Mesenchymal stem cell (in vitro differentiated cells and primary cell): ENCODE results near the gene ARL17B.
"Not testable (repeated sequence)": the region's sequence is repeated elsewhere in the genome, so short reads cannot be mapped to it uniquely, and the experiment has no call there.

Experiments
- DNase-seq: peaks from one replicate; pipeline ENCODE4 v3.0.0-alpha.2; 2013
- H2AFZ ChIP-seq: one replicate; pipeline ENCODE4 v1.6.1; 2013; ENCODE audit warnings: low read depth, mild to moderate bottlenecking, control low read depth, inconsistent platforms, low read length, moderate library complexity
- H2AK5ac ChIP-seq: 2 replicates; pipeline ENCODE4 v1.6.1; 2013; ENCODE audit warnings: low read length, moderate library complexity, mild to moderate bottlenecking, inconsistent platforms; ENCODE audit not compliant: severe bottlenecking
- H2BK120ac ChIP-seq: one replicate; pipeline ENCODE4 v1.6.1; 2013; ENCODE audit warnings: low read depth, mild to moderate bottlenecking, inconsistent platforms, low read length, moderate library complexity
- H2BK12ac ChIP-seq, 2 experiments: one replicate each; pipeline ENCODE4 v1.6.1; 2013; ENCODE audit warnings: inconsistent platforms in 2 of 2, low read length in 2 of 2, mild to moderate bottlenecking in 2 of 2, moderate library complexity in 2 of 2, control low read depth in 1 of 2
- H2BK15ac ChIP-seq: one replicate; pipeline ENCODE4 v1.6.1; 2013; ENCODE audit warnings: mild to moderate bottlenecking, low read depth, inconsistent platforms; ENCODE audit not compliant: poor library complexity, severe bottlenecking
- H2BK5ac ChIP-seq: 2 replicates; pipeline ENCODE4 v1.6.1; 2013; ENCODE audit warnings: low read depth, mild to moderate bottlenecking, low read length, control low read depth, inconsistent platforms; ENCODE audit not compliant: poor library complexity, severe bottlenecking
- H3K14ac ChIP-seq, 2 experiments: one replicate each; pipeline ENCODE4 v1.6.1; 2013; ENCODE audit warnings: inconsistent platforms in 2 of 2, low read length in 2 of 2, control low read depth in 1 of 2, mild to moderate bottlenecking in 1 of 2, moderate library complexity in 1 of 2
- H3K18ac ChIP-seq, 2 experiments: one replicate each; pipeline ENCODE4 v1.6.1; 2013; ENCODE audit warnings: inconsistent platforms in 2 of 2, low read length in 2 of 2, control low read depth in 1 of 2, low read depth in 1 of 2, mild to moderate bottlenecking in 1 of 2
- H3K23ac ChIP-seq, 2 experiments: one replicate each; pipeline ENCODE4 v1.6.1; 2013; ENCODE audit warnings: inconsistent platforms in 2 of 2, low read length in 2 of 2, mild to moderate bottlenecking in 2 of 2, moderate library complexity in 2 of 2, control low read depth in 1 of 2
- H3K27ac ChIP-seq: 2 replicates; pipeline ENCODE4 v1.5.1; 2013; ENCODE audit warnings: mild to moderate bottlenecking, moderate library complexity, low read length, control low read depth, inconsistent platforms; ENCODE audit not compliant: poor library complexity, severe bottlenecking
- H3K27me3 ChIP-seq, 2 experiments: 2 replicates each; pipeline versions ENCODE4 v1.6.1 to v1.7.0; 2013; ENCODE audit warnings: low read length in 2 of 2, mild to moderate bottlenecking in 2 of 2, moderate library complexity in 2 of 2, control low read depth in 1 of 2, inconsistent platforms in 1 of 2; ENCODE audit not compliant: control insufficient read depth in 1 of 2, insufficient read depth in 1 of 2
- H3K36me3 ChIP-seq, 2 experiments: 2 replicates each; pipeline versions ENCODE4 v1.6.1 to v1.7.0; 2013; ENCODE audit warnings: low read length in 2 of 2, control low read depth in 1 of 2, inconsistent platforms in 1 of 2, low read depth in 1 of 2, mild to moderate bottlenecking in 1 of 2; ENCODE audit not compliant: insufficient read depth in 2 of 2, control insufficient read depth in 1 of 2
- H3K4ac ChIP-seq, 2 experiments: one replicate each; pipeline ENCODE4 v1.6.1; 2013; ENCODE audit warnings: inconsistent platforms in 2 of 2, low read length in 2 of 2, mild to moderate bottlenecking in 2 of 2, moderate library complexity in 2 of 2, control low read depth in 1 of 2, low read depth in 1 of 2
- H3K4me1 ChIP-seq: 2 replicates; pipeline ENCODE4 v1.6.1; 2013; ENCODE audit warnings: low read depth, low read length, control low read depth; ENCODE audit not compliant: control insufficient read depth, insufficient read depth
- H3K4me2 ChIP-seq: 2 replicates; pipeline ENCODE4 v1.6.1; 2013; ENCODE audit warnings: low read length, mild to moderate bottlenecking, inconsistent platforms; ENCODE audit not compliant: poor library complexity, severe bottlenecking
- H3K4me3 ChIP-seq, 2 experiments: 2 replicates each; pipeline versions ENCODE4 v1.5.1 to v1.7.0; 2013; ENCODE audit warnings: low read length in 2 of 2, mild to moderate bottlenecking in 2 of 2, control low read depth in 1 of 2, low read depth in 1 of 2; ENCODE audit not compliant: insufficient read depth in 1 of 2
- H3K79me1 ChIP-seq: replicated peaks from 2 replicates; pipeline ENCODE4 v1.6.1; 2013; ENCODE audit warnings: mild to moderate bottlenecking, control low read depth, low read length, inconsistent platforms; ENCODE audit not compliant: poor library complexity, severe bottlenecking
- H3K9ac ChIP-seq: 2 replicates; pipeline ENCODE4 v1.7.0; 2013; ENCODE audit warnings: mild to moderate bottlenecking, low read length, moderate library complexity
- H3K9me3 ChIP-seq: 2 replicates; pipeline ENCODE4 v1.7.0; 2013; ENCODE audit warnings: mild to moderate bottlenecking, low read length; ENCODE audit not compliant: control insufficient read depth
- H4K8ac ChIP-seq: one replicate; pipeline ENCODE4 v1.6.1; 2013; ENCODE audit warnings: inconsistent platforms, mild to moderate bottlenecking, low read length, moderate library complexity
- H4K91ac ChIP-seq: one replicate; pipeline ENCODE4 v1.6.1; 2013; ENCODE audit warnings: mild to moderate bottlenecking, low read length, inconsistent platforms
- WGBS: methylation state at CpG from one replicate; pipeline ENCODE4 v1.1.7; 2013; ENCODE audit warnings: mixed read lengths; 5-methylcytosine and 5-hydroxymethylcytosine counted together

ARL17B gene

DNA sequence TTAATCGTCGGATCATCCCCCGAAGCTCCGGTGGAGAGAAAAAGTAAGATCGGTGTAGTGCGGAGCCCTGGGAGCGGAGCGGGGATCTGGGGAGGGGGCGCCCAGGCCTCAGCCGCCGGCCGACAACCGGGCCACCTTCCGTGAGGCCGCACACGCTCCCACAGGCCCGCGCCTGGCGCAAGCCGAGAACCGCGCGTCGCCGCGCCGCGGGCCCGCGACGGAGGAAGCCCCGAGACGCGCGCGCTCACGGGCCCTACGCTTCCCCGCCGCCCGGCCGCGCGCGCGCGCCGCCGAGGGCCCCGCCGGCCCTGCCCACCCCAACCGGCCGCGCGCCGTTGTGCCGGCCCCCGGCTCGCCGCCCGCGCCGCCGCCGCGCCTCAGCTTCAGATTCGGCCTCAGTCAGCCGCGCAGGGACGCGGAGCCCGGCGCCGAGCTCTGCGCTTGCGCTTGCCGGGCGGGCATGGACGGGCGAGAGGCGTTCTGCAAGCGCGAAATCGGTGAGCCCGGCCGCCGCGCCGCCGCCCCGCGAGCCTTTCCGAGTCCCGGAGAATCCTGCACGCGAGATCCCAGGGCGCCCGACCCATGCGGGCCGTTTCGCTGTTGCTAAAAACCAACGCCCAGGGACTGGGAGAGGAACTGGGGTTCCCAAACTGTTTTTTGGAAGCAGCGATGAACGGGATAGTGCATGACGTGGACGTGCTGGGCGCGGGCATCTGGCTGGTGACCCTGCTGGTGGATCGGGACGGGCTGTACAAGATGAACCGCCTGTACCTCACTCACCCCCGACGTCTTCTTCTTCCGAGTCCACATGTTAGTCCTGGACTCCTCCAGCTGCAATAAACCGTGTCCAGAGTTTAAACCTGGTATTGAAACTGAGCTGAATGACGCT, 94.7 kb downstream of the ARL17B start:
- Histone ChIP-seq H3K9ac (peak overlapping the region; percentile 91), H3K27me3 (peaks cover 12 to 14% of the 10 kb centered on the region in 2 experiments), H2BK15ac (peak overlapping the region; percentile 86), H3K23ac (peak overlapping the region in 1 of 2 experiments; percentile 97), H4K91ac (peak overlapping the region; percentile 76), H2BK5ac (peak overlapping the region; percentile 58), H3K14ac (peak overlapping the region in 1 of 2 experiments; percentile 94), H3K9me3 (no peaks in the 10 kb centered on the region), H3K27ac (peak overlapping the region; percentile 66), H3K18ac (peak overlapping the region; percentile 10 to 95), H2BK12ac (peak overlapping the region; percentile 69 to 95), H2AFZ (peak overlapping the region; percentile 96), H3K4me3 (peak overlapping the region; percentile 76 to 87), H3K4me1 (peaks cover 19% of the 10 kb centered on the region), H3K4ac (peak overlapping the region; percentile 66 to 96), H2AK5ac (no peak overlapping the region), H4K8ac (peak overlapping the region; percentile 79), H2BK120ac (peak overlapping the region; percentile 81), H3K36me3 (no peaks in the 10 kb centered on the region), H3K4me2 (peak overlapping the region; percentile 97), H3K79me1 (no peaks in the 10 kb centered on the region)
- DNase-seq: peak; percentile 93
- under 1% methylated on average over 115 of the region's 116 CpGs for WGBS

DNA sequence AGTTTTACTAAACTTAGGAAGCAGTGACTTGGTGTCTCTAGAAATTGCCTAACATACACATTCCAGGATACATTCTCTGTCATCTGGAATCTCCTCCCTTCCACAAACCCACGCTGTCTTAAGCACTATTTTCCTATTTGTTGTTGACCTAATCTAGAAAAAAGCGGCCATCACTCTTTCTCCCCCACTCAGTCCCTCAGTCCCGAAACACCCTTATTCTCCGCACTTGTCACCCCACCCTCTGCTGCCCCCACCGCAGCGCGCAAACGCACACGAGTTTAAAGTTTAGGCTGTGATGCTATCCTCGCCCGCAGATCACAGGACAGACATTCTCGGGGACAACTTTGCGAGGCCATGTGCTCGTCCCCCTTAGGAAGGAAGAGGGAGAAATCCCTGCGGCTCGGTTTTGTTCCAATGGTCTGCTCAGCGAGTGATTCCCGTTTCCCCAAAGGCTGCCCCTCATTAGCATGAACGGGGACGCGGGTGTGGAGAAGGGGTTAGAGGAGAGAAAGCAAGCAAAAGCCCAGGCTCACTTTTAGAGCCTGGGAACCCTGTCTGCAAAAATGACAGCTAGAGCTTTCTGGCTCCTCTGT, 95.4 kb downstream of the ARL17B start:
- peak overlapping the region; percentile 58 for H2BK5ac ChIP-seq
- peak overlapping the region; percentile 76 to 82 for H3K4me3 ChIP-seq
- H3K27ac ChIP-seq: peak overlapping the region; percentile 66
- 7% methylated on average over 21 of the region's 21 CpGs for WGBS
- peak overlapping the region; percentile 97 for H3K4me2 ChIP-seq
- H2AK5ac ChIP-seq, H3K79me1 ChIP-seq, H3K36me3 ChIP-seq, H2BK120ac ChIP-seq, H3K9me3 ChIP-seq: not testable (repeated sequence)
- peaks cover 12 to 14% of the 10 kb centered on the region in 2 experiments for H3K27me3 ChIP-seq
- peak overlapping the region; percentile 67 for H4K91ac ChIP-seq
- peak overlapping the region; percentile 90 for H3K9ac ChIP-seq
- peaks cover 19% of the 10 kb centered on the region for H3K4me1 ChIP-seq
- peak overlapping the region in 1 of 2 experiments; percentile 59 for H3K23ac ChIP-seq
- peak overlapping the region; percentile 79 for H4K8ac ChIP-seq
- H3K18ac ChIP-seq: peak overlapping the region; percentile 10 to 34
- H2BK12ac ChIP-seq: peak overlapping the region; percentile 7 to 91
- peak overlapping the region; percentile 77 for H2AFZ ChIP-seq
- peak overlapping the region in 1 of 2 experiments; percentile 66 for H3K14ac ChIP-seq
- peak overlapping the region; percentile 1 to 84 for H3K4ac ChIP-seq
- H2BK15ac ChIP-seq: peak overlapping the region; percentile 86
- DNase-seq: peak; percentile 92

DNA sequence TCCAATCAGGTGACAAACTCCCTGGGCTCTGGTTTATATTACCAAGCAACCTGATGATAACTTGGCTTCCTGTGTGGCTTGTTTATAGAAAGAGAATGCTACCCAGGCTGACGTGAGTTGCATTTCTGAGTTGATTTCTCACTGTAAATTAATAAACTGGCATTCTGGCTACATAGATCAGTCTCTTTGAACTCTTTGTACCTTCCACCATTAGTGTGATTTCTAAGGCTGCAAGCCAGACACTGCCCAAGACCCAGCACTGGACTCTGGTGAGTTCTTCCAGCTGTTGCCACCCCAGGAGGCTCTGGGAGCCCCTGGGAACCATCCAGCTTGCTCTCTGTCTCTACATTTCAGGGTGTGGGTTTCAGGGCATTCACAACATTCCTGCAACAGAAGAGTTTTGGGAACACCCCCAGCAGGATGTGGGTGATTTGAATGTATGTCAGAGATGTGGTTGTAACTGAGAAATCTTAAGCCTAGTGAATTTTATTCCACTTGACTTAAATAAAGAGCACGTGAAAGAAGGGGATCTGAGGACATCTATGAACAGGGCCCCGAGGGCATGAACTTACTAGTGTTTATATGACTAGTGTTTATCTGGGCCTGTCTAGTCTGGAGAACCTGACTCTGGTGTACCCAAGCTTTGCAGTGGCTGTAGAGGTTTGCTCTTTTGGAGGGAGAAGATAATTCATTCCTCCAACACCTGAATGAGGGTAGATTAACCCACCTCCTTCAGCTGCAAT, 96.9 kb downstream of the ARL17B start:
- peaks cover 6 to 12% of the 10 kb centered on the region in 2 experiments for H3K27me3 ChIP-seq
- H3K9ac ChIP-seq: no peak overlapping the region
- H3K4ac ChIP-seq: peak overlapping the region in 1 of 2 experiments; percentile 47
- H3K9me3 ChIP-seq: no peaks in the 10 kb centered on the region
- no peak overlapping the region for H2AFZ ChIP-seq
- peak; percentile 96 for DNase-seq
- peaks cover 23% of the 10 kb centered on the region for H3K4me1 ChIP-seq
- H2BK5ac ChIP-seq: no peak overlapping the region
- H2BK120ac ChIP-seq: peak overlapping the region; percentile 50
- H4K91ac ChIP-seq: no peak overlapping the region
- H3K27ac ChIP-seq: peak overlapping the region; percentile 11
- H3K36me3 ChIP-seq: no peaks in the 10 kb centered on the region
- no peak overlapping the region for H4K8ac ChIP-seq
- WGBS: 16% methylated on average over 3 of the region's 3 CpGs
- H3K4me3 ChIP-seq: no peak overlapping the region
- H3K14ac ChIP-seq: no peak overlapping the region
- H2BK12ac ChIP-seq: peak overlapping the region in 1 of 2 experiments; percentile 29
- H3K23ac ChIP-seq: no peak overlapping the region
- peak overlapping the region; percentile 16 for H2AK5ac ChIP-seq
- peak overlapping the region in 1 of 2 experiments; percentile 28 for H3K18ac ChIP-seq
- peak overlapping the region; percentile 1 for H3K4me2 ChIP-seq
- H3K79me1 ChIP-seq: no peaks in the 10 kb centered on the region
- no peak overlapping the region for H2BK15ac ChIP-seq
